Right ventricle myocardium superior (tissue), 1 donor: ENCODE measurements around the gene ZNF576. TPM values are rescaled to one million over a fixed set of nuclear protein-coding genes. Genes with fewer than 3 reads are reported as not detected.
A peak's percentile ranks its signal among the peaks of the same experiment; 100 is the strongest.
"Not testable (repeated sequence)": the region's sequence is repeated elsewhere in the genome, so short reads cannot be mapped to it uniquely, and the experiment has no call there.

Source experiments
- ATAC-seq: fragments of 200-7000 bp; cut with Tn5 transposase; one replicate; pipeline ENCODE4 v1.9.1; 2020; ENCODE audit warnings: mild to moderate bottlenecking; ENCODE audit not compliant: poor library complexity
- DNase-seq: peaks from one replicate; pipeline ENCODE4 v3.0.0-alpha.2; 2020
- intact Hi-C: fragments of 100-400 bp; cut with DNase I; formaldehyde crosslinking; loops from one replicate; pipeline ENCODE4 v1.11.2; 2022
- total RNA-seq: library from RNA; stranded (reverse); fragmentation: NEBNext Ultra II Directional; extraction: Animal tissue kit (Norgen Biotek cat#: 25700); gene quantifications from one replicate; pipeline ENCODE4 v1.2.1, GENCODE V29; 2021
- donor health status: DM: no; HTN: yes; CAD: no; lungs with severe emphysema.

The ZNF576 gene
- total RNA-seq, 1 donor from 2014 or later: 12.3 TPM

- intact Hi-C loops: no loop called here
- DNase-seq: no peak
- ATAC-seq: peak; percentile 9
Measured at GRCh38 chr19:43595605-43595998, 793 bp upstream of the ZNF576 start.

GRCh38 chr19:43596842-43597461 lies 557 bp downstream of the ZNF576 start:
- ATAC-seq (no peak), DNase-seq (no peak)
- intact Hi-C loops: no loop called here

GRCh38 chr19:43597876-43598275 lies 1.5 kb downstream of the ZNF576 start:
- DNase-seq (no peak), ATAC-seq (no peak)
- intact Hi-C loops: no loop called here

GRCh38 chr19:43598445-43599240 lies 2.2 kb downstream of the ZNF576 start:
- no peak for DNase-seq
- intact Hi-C loops: no loop called here
- ATAC-seq: no peak

GRCh38 chr19:43599635-43600295 lies 3.4 kb downstream of the ZNF576 start:
- DNase-seq (no peak), ATAC-seq (no peak)
- intact Hi-C loops: no loop called here

- ATAC-seq, DNase-seq, intact Hi-C loops: not testable (repeated sequence)
Measured at GRCh38 chr19:43600326-43600725, 3.9 kb downstream of the ZNF576 start.

GRCh38 chr19:43605875-43606568 lies 9.6 kb downstream of the ZNF576 start:
- ATAC-seq (no peak), DNase-seq (no peak)
- intact Hi-C loops: no loop called here

- ATAC-seq (no peak), DNase-seq (no peak)
- intact Hi-C loops: no loop called here
Measured at GRCh38 chr19:43606569-43607229, 10.3 kb downstream of the ZNF576 start.

- ATAC-seq (peak; percentile 12), DNase-seq (no peak)
- intact Hi-C loops: no loop called here
Measured at GRCh38 chr19:43607238-43608205, 11.1 kb downstream of the ZNF576 start.

GRCh38 chr19:43609872-43610271 lies 13.5 kb downstream of the ZNF576 start:
- DNase-seq (no peak), ATAC-seq (no peak)
- intact Hi-C loops: no loop called here

- DNase-seq (no peak), ATAC-seq (no peak)
- intact Hi-C loops: no loop called here
Measured at GRCh38 chr19:43610493-43610892, 14.1 kb downstream of the ZNF576 start.

- intact Hi-C loops: no loop called here
- ATAC-seq (no peak), DNase-seq (no peak)
Measured at GRCh38 chr19:43611788-43612187, 15.4 kb downstream of the ZNF576 start, which contains the start of gene SRRM5. Gene SRRM5, plus strand, starts transcription at chr19:43612088. Its CDS starts 34 bp downstream, at chr19:43612122.

- intact Hi-C loops: no loop called here
- DNase-seq: no peak
- ATAC-seq: no peak
Measured at GRCh38 chr19:43612374-43612773, 16.0 kb downstream of the ZNF576 start.

GRCh38 chr19:43616306-43616705 lies 19.9 kb downstream of the ZNF576 start:
- intact Hi-C loops: no loop called here
- DNase-seq (no peak), ATAC-seq (no peak)

- intact Hi-C loops: no loop called here
- ATAC-seq: no peak
- no peak for DNase-seq
Measured at GRCh38 chr19:43616954-43617353, 20.6 kb downstream of the ZNF576 start.

- DNase-seq: no peak
- peak; percentile 37 for ATAC-seq
- intact Hi-C loops: no loop called here
Measured at GRCh38 chr19:43618921-43619261, 22.5 kb downstream of the ZNF576 start.

- intact Hi-C loops: no loop called here
- ATAC-seq (peak; percentile 97), DNase-seq (peak; percentile 93)
Measured at GRCh38 chr19:43619262-43620060, 23.1 kb downstream of the ZNF576 start, which contains the start of gene ZNF428. Gene ZNF428, minus strand, starts transcription at chr19:43619629. Its CDS starts 5,325 bp downstream, at chr19:43614304.
